ENCODE measurements around the gene EZH1. TPM values are rescaled to one million over a fixed set of nuclear protein-coding genes. Genes with fewer than 3 reads are reported as not detected.

The EZH1 gene
- total RNA-seq, 1 experiment from 2014 or later = 17.7 TPM

DNA sequence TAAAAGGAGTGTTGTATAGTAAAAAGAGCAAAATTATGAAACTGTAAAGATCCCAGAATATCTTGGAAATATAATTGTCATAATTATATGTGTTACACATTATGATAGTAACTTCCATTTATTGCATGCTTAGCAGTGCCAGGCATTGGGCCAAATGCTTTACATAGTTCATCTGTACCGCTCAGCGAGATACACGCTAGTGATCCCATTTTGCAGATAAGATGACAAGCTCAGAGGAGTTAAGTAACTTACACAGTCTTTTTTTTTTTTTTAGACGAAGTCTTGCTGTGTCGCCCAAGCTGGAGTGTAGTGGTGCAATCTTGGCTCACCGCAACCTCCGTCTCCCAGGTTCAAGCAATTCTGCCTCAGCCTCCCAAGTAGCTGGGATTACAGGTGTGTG lies 6.8 kb upstream of the EZH1 start:
- no peaks in the 10 kb centered on the region for H3K9me3 ChIP-seq (ENCODE audit: control insufficient read depth, insufficient read depth, low read depth, low read length)
- CTCF ChIA-PET = no interaction called here
- in situ Hi-C loops (cut with HindIII; ENCODE audit: low pct_unique_long_range_greater_than_20kb, low sequenced_read_pairs) = no loop called here
- no peaks in the 10 kb centered on the region for H3K36me3 ChIP-seq (ENCODE audit: control insufficient read depth, insufficient read depth, low read length)
- POLR2A ChIA-PET = no interaction called here
- no peaks in the 10 kb centered on the region for H3K4me1 ChIP-seq (ENCODE audit: control insufficient read depth, insufficient read depth, low read length)
- no peak overlapping the region for H3K27ac ChIP-seq (ENCODE audit: low read length)
- no peak for DNase-seq (ENCODE audit: low read depth, low spot score)
- intact Hi-C loops (cut with micrococcal nuclease; ENCODE audit: unreplicated experiment) = no loop called here
- BruUV-seq (replicated peaks) = no TSS peak
- H3K4me3 ChIP-seq (ENCODE audit: low read depth in 2 of 2, low read length in 2 of 2) = no peak overlapping the region
- no peaks in the 10 kb centered on the region for H3K27me3 ChIP-seq (ENCODE audit: control insufficient read depth, insufficient read depth, low read length)
- no peak for TF ChIP-seq TCF7L2 (IDR thresholded peaks at IDR 0.05; ENCODE audit: low read depth, low read length)
- TF ChIP-seq, protein P1, sequence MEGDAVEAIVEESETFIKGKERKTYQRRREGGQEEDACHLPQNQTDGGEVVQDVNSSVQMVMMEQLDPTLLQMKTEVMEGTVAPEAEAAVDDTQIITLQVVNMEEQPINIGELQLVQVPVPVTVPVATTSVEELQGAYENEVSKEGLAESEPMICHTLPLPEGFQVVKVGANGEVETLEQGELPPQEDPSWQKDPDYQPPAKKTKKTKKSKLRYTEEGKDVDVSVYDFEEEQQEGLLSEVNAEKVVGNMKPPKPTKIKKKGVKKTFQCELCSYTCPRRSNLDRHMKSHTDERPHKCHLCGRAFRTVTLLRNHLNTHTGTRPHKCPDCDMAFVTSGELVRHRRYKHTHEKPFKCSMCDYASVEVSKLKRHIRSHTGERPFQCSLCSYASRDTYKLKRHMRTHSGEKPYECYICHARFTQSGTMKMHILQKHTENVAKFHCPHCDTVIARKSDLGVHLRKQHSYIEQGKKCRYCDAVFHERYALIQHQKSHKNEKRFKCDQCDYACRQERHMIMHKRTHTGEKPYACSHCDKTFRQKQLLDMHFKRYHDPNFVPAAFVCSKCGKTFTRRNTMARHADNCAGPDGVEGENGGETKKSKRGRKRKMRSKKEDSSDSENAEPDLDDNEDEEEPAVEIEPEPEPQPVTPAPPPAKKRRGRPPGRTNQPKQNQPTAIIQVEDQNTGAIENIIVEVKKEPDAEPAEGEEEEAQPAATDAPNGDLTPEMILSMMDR (IDR thresholded peaks at IDR 0.05) = no peak
- no peak for ATAC-seq

DNA sequence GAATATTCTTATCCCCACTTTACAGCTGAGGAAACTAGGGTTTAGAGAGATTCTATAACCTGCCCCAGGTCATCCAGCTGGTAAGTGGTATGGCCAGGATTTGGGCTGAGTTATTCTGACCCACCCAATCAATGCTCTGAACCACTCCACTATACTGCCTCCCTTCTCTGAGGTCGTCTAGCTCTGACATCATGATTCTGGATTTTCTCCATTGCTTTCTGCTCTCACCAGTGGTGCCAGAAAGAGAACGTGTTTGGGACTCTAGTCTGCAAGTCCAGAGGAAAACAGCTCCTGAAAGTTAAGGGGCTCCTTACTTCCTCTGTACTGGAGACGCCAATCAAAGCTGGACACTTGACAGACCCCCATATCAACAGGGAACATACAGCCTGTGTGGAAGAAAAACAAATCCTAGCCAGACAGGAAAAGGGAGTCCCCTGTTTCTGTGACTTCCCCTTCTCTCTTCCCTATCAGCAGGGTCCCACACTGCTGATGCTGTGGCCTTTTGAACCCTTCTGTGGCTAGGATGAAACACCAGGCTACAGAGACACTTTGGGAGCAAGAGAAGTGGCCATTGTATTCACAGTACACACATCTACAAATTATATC lies 6.0 kb upstream of the EZH1 start:
- DNase-seq (ENCODE audit: low read depth, low spot score) (no peak), ATAC-seq (no peak)
- POLR2A ChIA-PET = interaction anchor here (0.7 to 0.8 kb wide), 2 partner anchors 9 to 1348 kb away, joined by 5 to 6 read pairs; no protein-coding TSS in a partner anchor
- no peak overlapping the region for H3K4me3 ChIP-seq (ENCODE audit: low read depth in 2 of 2, low read length in 2 of 2)
- BruUV-seq (replicated peaks) = no TSS peak
- intact Hi-C loops (cut with micrococcal nuclease; ENCODE audit: unreplicated experiment) (no loop called here), in situ Hi-C loops (cut with HindIII; ENCODE audit: low pct_unique_long_range_greater_than_20kb, low sequenced_read_pairs) (no loop called here)
- TF ChIP-seq, protein P1 (IDR thresholded peaks at IDR 0.05) = no peak
- TF ChIP-seq TCF7L2 (IDR thresholded peaks at IDR 0.05; ENCODE audit: low read depth, low read length) (no peak), REST (IDR thresholded peaks at IDR 0.05; ENCODE audit: insufficient read depth in 1 of 2, low read depth in 2 of 2, low read length in 1 of 2) (no peak), SIN3A (IDR thresholded peaks at IDR 0.05; ENCODE audit: borderline replicate concordance, insufficient read depth, low read depth, low read length) (no peak), POLR2AphosphoS5 (IDR thresholded peaks at IDR 0.05; ENCODE audit: low read depth, low read length) (no peak)
- H3K9me3 ChIP-seq (ENCODE audit: control insufficient read depth, insufficient read depth, low read depth, low read length) = no peaks in the 10 kb centered on the region
- no peaks in the 10 kb centered on the region for H3K36me3 ChIP-seq (ENCODE audit: control insufficient read depth, insufficient read depth, low read length)
- no peaks in the 10 kb centered on the region for H3K27me3 ChIP-seq (ENCODE audit: control insufficient read depth, insufficient read depth, low read length)
- H3K27ac ChIP-seq (ENCODE audit: low read length) = no peak overlapping the region
- CTCF ChIA-PET = no interaction called here
- no peaks in the 10 kb centered on the region for H3K4me1 ChIP-seq (ENCODE audit: control insufficient read depth, insufficient read depth, low read length)
